ENCODE results near the gene EYA2.
A peak's percentile ranks its signal among the peaks of the same experiment; 100 is the strongest.
"Not testable (repeated sequence)": the region's sequence is repeated elsewhere in the genome, so short reads cannot be mapped to it uniquely, and the experiment has no call there.

EYA2 gene

DNA sequence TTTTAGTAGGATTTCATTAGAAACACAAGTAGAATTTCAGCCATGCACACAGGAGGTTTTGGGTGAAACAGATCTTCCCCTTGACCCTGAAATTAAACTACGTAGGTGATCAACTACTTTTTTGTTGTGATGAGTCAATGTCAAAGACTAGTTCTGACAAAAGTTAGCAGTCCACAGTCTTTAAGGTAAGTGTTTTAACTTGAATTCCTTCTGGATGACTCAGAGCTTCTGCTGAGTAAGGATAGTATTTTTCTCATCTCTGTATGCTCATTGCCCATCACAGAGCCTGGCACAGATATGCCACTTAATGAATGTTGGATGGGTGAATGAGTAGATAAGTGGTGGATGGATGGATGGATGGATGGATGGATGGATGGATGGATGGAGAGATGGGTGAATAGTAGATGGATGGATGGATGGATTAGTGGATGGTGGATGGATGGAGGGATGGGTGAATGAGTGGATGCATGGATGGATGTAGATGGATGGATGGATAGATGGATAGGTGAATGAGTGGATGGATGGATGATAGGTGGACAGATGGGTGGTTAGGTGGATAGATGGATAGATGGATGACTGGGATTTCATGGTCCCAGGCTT, 296.5 kb downstream of the EYA2 start:
- no peak for DNase-seq

DNA sequence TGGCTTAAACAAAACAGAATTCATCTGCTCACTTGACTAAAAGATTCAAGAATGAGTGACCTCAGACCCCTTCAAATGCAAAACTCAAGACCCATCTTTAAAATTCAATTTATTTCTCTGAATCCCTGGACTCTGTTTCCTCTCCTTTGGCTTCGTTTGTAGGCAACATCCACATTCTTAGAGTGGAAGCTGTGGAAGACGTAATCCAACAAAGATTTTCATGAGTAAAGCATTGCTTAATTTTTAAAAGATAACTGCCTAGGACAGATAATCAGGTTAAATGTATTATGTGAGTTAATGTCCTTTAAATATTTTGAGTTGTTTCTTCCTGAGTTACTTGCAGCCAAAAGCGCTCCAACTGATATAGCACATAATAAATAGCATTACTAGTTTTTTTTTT, 297.3 kb downstream of the EYA2 start:
- no peak for DNase-seq

GRCh38 chr20:47195573-47195972, 300.9 kb downstream of the EYA2 start:
- DNase-seq = no peak

DNA sequence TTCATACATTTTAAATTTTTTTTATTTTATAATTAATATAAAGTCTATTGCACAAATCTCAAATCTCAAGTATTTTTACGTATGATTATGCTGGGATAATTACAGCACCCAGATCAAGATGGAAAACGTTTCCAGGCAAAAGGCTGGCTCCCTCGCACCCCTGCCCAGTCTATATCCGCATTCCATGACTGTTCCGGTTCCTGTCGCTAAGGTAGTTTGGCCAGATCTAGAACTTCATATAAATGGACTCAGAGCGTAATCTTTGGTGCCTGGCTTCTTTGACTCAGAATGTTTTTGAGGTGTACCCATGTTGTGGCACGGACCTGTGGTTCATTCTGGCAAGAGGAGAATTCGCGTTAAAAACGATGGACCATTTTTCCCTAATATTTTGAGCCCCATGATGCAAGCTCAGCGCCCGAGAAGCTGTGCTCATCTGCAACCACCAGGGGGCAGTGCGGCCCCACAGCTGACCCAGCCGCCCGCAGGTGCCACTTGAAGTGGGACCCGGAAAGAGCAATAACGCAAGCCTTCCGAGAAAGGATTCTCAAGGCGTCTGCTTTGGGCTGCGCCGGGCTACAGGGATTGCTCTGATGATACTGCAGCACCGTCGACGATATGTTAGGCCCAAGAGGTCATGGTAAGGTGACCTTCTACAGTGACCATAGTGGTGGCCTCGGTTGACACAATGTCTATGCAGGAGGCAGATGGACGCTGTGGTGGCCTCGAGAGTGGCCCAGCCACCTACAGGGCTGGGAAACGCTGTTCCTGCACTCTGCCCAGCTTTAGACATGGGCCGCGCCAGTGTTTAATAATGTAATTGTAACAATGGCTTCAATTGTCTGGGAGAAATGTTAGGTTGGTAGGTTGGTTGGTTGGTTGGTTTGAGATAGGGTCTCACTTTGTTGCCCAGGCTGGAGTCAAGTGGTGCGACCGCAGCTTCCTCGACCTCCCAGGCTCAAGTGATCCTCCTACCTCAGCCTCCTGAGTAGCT, 301.7 kb downstream of the EYA2 start:
- no peak for DNase-seq

DNA sequence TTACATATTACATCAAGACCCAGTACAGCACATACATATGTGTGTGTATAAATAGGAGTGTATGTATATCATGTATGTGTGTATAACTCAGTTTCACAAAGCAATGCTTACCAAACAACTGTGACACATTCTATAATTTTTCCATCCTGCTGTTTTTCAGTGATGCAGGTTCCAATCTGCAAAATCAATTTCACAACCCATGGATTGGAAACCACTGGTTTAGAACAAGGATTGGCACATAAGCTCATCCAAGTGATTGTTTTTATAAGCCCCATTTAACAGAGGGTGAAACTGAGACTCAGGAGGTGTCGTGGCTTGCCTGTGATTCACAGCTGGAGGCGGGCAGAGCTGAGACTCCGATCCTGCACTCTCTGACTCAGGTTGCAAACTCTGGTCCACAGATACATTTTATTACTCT, 303.6 kb downstream of the EYA2 start:
- no peak for DNase-seq

DNA sequence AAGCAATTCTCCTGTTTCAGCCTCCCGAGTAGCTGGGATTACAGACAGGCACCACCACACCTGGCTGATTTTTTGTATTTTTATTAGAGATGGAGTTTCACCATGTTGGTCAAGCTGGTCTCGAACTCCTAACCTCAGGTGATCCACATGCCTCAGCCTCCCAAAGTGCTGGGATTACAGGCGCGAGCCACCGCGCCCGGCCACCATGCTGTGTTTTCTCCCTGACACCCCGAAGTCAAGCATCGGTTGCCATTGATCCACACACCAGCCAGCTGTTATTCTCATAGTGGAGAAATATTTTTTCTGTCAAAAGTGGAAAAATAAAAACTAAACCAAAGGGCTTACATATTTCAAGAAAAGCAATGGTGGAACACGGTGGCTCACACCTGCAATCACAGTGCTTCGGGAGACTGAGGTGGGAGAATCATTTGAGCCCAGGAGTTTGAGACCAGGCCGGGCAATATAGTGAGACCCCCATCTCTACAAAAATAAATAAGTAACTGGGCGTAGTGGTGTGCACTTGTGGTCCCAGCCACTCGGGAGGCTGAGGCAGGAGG, 304.4 kb downstream of the EYA2 start:
- no peak for DNase-seq

GRCh38 chr20:47201074-47201730, 306.6 kb downstream of the EYA2 start:
- DNase-seq = no peak

DNA sequence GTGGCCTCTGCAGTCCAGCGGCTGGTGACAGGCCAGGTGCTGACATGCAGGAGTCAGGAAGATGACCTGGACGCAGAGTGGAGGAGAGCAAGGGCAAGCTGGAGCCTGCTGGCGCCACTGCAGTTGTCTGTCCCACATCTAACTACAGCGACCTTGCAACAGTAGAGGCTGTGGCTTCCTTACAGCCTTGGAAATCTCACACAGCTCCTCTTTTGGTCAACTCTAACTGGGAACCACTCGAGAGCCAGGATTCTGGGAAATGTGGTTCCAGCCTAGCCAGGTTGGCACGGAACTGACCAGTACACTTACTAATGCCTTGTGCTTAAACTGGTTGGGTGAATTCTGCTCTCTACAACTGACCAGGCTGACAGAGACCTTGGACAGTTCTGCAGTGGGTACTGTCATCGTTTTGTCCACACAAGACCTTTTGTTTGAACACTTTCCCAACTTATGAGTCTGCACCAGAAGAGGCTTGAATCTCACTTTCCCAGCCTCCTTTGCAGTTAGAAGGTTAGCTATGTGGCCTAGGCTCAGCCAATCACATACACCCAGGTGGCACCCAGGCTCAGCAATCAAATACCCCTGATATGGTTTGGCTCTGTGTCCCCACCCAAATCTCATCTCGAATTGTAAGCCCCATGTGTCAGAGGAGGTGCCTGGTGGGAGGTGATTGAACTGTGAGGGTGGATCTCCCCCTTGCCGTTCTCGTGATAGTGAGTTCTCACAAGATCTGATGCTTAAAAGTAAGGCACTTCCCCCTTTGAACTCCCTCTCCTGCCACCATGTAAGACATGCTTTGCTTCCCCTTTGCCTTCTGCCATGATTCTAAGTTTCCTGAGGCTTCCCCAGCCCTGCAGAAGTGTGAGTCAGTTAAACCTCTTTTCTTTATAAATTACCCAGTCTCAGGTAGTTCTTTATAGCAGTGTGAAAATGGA, 308.4 kb downstream of the EYA2 start:
- no peak for DNase-seq

- DNase-seq = no peak
These were observed 309.6 kb downstream of the EYA2 start for GRCh38 chr20:47204008-47204849.

- not testable (repeated sequence) for DNase-seq
These were observed 310.1 kb downstream of the EYA2 start for GRCh38 chr20:47204850-47205122.

GRCh38 chr20:47205577-47206123, 311.0 kb downstream of the EYA2 start:
- DNase-seq = peak; percentile 12

GRCh38 chr20:47206552-47206951, 311.9 kb downstream of the EYA2 start:
- not testable (repeated sequence) for DNase-seq

DNA sequence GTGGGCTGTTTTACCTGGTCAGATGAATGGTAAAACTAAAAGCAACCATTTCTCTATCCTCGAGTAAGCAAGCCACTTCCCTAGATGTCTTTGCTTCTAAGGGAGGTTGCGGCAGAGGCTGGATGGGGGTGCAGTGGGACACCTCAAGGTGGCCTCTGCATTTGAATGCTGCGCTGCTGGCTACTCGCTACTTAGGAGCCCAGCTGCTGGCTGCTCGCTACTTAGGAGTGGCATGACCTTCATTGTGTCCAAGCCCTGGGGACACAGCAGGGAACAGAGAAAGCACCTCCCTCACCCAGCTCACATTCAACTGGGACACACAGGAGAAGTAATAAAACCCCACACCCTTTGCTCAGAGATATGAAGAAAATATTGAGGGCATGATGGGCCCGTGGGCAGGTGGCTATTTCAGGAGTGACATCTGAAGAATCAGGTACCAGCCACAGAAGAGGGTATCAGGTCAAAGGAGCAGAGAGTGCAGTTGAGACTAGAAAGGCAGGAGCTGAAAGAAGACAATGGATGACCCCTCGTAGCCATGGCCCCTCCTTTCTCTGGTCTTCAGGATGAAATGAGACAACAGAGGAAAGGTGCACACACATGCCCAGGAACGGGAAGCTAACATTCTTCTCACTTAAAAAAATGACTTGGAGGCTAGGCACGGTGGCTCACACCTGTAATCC, 312.5 kb downstream of the EYA2 start:
- DNase-seq = no peak

DNA sequence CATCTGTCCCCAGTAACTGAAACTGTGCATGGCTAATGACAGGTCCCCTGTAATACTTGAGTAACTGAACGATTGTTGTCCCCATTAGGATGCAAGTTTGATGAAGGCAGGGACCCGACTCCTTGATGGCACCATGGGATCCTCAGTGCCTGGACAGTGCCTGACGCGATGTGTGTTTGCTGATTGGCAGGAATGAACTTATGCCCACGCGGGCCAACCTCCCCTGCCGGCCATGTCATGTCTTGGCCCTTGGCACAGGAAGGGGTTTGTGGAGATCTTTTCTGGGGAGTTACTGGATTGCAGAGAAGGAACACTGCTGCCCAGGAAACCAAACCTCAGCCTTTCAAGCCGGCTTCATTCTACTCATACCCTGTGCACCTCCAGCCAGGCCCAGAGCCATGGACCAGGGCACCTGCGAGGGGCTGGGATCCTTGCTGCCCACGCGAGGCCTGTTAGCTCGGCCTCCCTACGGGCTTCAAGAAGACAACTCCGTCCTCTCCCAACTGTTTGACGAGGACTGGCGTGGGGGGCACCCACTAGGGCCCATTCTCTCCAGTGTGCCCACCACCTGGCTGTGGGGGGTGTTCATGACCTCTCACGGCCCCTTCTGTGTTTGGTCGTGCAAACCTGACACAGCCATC, 314.0 kb downstream of the EYA2 start:
- no peak for DNase-seq

DNA sequence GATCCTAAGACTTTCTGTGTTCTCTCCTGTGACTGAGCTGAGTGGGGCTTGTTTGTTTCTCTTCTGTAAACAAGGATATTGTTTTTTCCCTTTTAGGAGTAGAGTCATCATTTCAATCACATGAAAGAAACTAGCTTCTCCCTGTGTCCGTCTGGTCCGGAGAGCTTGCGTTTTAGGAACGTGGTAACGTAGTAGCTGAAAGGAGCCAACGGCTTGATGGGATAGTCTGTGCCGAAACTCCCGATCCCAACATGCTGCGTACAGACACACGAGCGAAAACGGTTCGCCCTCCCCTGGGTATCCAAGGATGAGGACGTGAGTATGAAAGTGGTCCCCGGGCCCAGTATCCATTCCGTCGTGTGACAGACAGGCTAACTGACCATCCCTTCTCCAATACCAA, 315.3 kb downstream of the EYA2 start:
- no peak for DNase-seq

- DNase-seq = no peak
These were observed 315.8 kb downstream of the EYA2 start for GRCh38 chr20:47210470-47210869.

- no peak for DNase-seq
These were observed 316.4 kb downstream of the EYA2 start for GRCh38 chr20:47211036-47211435.

DNA sequence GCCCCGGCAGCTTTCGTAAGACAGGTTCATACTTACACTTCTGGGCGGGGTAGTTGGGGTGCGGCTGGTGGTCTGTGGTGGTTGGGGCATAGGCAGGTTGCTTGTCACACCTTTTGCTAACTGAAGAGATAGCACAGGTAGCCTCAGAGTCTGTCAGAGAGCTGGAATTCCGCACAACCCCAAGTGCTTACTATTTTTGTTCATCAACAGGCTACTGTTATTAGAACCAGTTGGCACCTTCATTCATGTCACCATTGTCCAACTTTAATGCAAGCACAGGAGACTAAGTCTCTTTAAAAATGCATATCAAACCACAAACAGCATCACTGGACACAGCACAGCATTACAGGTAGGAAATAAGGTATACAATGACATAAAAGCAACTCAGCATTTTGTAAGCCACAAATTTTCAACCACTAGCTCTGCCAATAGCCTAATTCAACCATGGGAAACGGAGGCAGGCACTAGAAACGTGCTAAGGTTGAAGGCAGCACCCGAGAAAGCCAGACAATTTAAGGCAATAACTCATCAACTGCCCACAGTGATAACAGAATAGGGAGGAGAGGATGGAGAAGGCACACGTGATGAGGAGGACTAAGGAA, 318.1 kb downstream of the EYA2 start:
- no peak for DNase-seq

DNA sequence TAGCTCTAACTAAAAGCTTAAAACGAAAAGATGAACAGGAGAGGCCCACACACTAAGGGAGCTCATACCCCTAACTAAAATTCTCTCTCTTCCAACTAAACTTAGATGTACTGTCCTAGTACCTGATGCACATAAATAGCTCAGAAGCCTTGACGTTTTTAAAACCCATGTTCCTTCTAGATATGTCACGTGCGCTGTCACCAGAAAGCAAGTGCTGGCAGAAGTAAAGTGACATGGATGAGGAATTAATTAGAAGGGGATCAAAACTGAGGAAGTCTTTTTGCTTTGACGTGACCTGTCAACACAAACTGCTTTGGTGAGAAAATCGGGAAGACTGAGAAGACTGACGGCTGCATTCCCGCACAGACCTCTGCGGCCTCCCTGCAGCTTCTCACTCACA, 319.3 kb downstream of the EYA2 start:
- no peak for DNase-seq

All from DMS 273 treated with DMSO at 0.1 percent for 48 hours (cell line).